Body of pancreas (tissue), 4 donors: ENCODE results near the gene RHOD. TPM values are rescaled to one million over a fixed set of nuclear protein-coding genes. Genes with fewer than 3 reads are reported as not detected.

Source experiments
- ATAC-seq: fragments of 150-250 bp; one replicate; pipeline ENCODE4 v1.9.1; 2016
- DNase-seq, 4 donors: peaks; one replicate each; pipeline ENCODE4 v3.0.0-alpha.2; 2019
- H3K27ac ChIP-seq, 4 donors: fragments of 200-600 bp; sonication (generic); 1 replicate in 3 of 4; 2 replicates in 1 of 4; pipeline versions ENCODE4 v1.5.1 to v1.6.1; 2016 to 2019; ENCODE audit warnings: mild to moderate bottlenecking in 1 of 4, mixed read lengths in 1 of 4, moderate library complexity in 1 of 4
- H3K27me3 ChIP-seq, 2 donors: fragments of 200-600 bp; sonication (generic); one replicate each; pipeline ENCODE4 v1.6.0; 2016; ENCODE audit warnings: mild to moderate bottlenecking in 1 of 2
- H3K36me3 ChIP-seq, 2 donors: fragments of 200-600 bp; sonication (generic); replicated peaks in 1 of 2; 2 replicates each; pipeline ENCODE4 v1.5.1; 2016; ENCODE audit warnings: low read depth in 2 of 2; ENCODE audit not compliant: insufficient read depth in 1 of 2
- H3K4me1 ChIP-seq: fragments of 200-600 bp; sonication (generic); one replicate; pipeline ENCODE4 v1.6.0; 2016
- H3K4me3 ChIP-seq, 2 donors: fragments of 200-600 bp; sonication (generic); 1 replicate in 1 of 2; 2 replicates in 1 of 2; pipeline ENCODE4 v1.5.1; 2016 to 2019
- H3K9me3 ChIP-seq, 3 donors: fragments of 200-600 bp; sonication (generic); 1 replicate in 2 of 3; 2 replicates in 1 of 3; pipeline ENCODE4 v1.5.1; 2016
- POLR2A ChIP-seq, 3 donors: fragments of 450-650 bp; IDR thresholded peaks; one replicate each; pipeline ENCODE4 v1.6.1; 2016; ENCODE audit warnings: antibody characterized with exemption in 3 of 3, mild to moderate bottlenecking in 2 of 3
- WGBS, 2 donors: methylation state at CpG; one replicate each; pipeline ENCODE4 v1.1.5; 2017; 5-methylcytosine and 5-hydroxymethylcytosine counted together
- intact Hi-C: fragments of 100-400 bp; cut with DNase I; formaldehyde crosslinking; loops from one replicate; pipeline ENCODE4 v1.15.1; 2023
- total RNA-seq, 2 donors: library from RNA; depleted of rRNA; stranded (reverse); fragments of >200 nt; gene quantifications; one replicate each; pipeline ENCODE4 v1.1.0, GENCODE V29; 2016
- TF ChIP-seq, protein P1 (sequence below), 7 experiments: fragments of 450-650 bp in 4 of 7; fragments of 200-600 bp in 3 of 7; sonication (generic) in 3 of 7; IDR thresholded peaks; one replicate each; pipeline ENCODE4 v1.5.1; 2016 to 2019; ENCODE audit warnings: antibody characterized with exemption in 7 of 7

Gene RHOD
- total RNA-seq, 2 donors from 2014 or later: 19.1 to 33.5 TPM

DNA sequence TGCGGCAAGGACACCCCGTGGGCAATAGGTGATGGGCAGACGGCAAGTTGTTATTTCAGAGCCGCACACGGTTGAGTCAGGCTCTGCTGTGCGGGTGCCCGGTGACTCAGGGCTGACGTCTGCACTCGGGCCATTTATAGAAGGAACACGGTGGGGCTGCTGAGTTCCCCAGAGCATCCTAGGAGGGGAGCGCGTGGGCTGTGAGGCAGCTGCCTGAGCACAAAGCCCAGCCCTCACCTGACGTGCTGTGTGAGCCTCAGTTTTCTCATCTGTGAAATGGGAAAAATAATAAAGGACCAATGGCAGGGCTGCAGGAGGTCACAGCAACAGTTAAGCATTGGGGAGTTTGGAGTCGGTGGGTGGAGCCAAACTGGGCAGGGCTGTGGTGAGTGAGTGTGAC, 11.3 kb upstream of the RHOD start:
- intact Hi-C loops: no loop called here
- 55% methylated on average over 9 to 14 of the region's 14 CpGs for WGBS, 2 donors
- no peak overlapping the region for H3K27ac ChIP-seq
- H3K9me3 ChIP-seq: no peaks in the 10 kb centered on the region
- ATAC-seq (no peak), DNase-seq (no peak)
- TF ChIP-seq, protein P1, sequence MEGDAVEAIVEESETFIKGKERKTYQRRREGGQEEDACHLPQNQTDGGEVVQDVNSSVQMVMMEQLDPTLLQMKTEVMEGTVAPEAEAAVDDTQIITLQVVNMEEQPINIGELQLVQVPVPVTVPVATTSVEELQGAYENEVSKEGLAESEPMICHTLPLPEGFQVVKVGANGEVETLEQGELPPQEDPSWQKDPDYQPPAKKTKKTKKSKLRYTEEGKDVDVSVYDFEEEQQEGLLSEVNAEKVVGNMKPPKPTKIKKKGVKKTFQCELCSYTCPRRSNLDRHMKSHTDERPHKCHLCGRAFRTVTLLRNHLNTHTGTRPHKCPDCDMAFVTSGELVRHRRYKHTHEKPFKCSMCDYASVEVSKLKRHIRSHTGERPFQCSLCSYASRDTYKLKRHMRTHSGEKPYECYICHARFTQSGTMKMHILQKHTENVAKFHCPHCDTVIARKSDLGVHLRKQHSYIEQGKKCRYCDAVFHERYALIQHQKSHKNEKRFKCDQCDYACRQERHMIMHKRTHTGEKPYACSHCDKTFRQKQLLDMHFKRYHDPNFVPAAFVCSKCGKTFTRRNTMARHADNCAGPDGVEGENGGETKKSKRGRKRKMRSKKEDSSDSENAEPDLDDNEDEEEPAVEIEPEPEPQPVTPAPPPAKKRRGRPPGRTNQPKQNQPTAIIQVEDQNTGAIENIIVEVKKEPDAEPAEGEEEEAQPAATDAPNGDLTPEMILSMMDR (IDR thresholded peaks at IDR 0.05): no peak
- no peak for TF ChIP-seq POLR2A (IDR thresholded peaks at IDR 0.05)
- no peaks in the 10 kb centered on the region for H3K27me3 ChIP-seq
- H3K36me3 ChIP-seq: no peaks in the 10 kb centered on the region
- no peaks in the 10 kb centered on the region for H3K4me1 ChIP-seq
- H3K4me3 ChIP-seq: no peak overlapping the region

GRCh38 chr11:67048515-67049130, 8.0 kb upstream of the RHOD start:
- Histone ChIP-seq H3K9me3 (no peaks in the 10 kb centered on the region), H3K27ac (no peak overlapping the region), H3K4me1 (peaks cover 6% of the 10 kb centered on the region), H3K27me3 (no peaks in the 10 kb centered on the region), H3K4me3 (no peak overlapping the region), H3K36me3 (no peaks in the 10 kb centered on the region)
- no peak for DNase-seq
- TF ChIP-seq, protein P1 (IDR thresholded peaks at IDR 0.05): no peak
- no peak for TF ChIP-seq POLR2A (IDR thresholded peaks at IDR 0.05)
- intact Hi-C loops: no loop called here
- ATAC-seq: no peak
- 88 to 90% methylated on average over 9 to 22 of the region's 22 CpGs for WGBS, 2 donors

DNA sequence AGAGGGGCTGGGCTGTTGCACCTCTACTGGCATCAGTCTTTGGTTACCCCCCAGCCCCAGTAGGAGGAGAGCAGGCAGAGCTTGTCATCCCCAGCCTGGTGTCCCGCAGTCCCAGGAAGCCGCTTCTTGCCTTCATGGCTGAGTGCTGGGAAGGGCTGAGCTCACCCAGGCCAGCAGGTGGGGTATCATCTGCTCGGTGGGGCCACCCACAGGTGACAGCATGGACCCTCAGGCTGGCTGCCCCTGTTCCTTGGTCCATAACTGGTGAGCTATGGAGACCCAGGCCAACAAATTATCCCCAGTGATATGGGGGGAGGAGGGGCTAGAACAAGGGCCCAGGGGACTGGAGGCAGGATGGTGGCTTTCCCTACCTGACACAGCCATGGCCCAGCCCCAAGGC, 6.5 kb upstream of the RHOD start:
- H3K4me3 ChIP-seq: no peak overlapping the region
- no peaks in the 10 kb centered on the region for H3K9me3 ChIP-seq
- H3K4me1 ChIP-seq: peaks cover 21% of the 10 kb centered on the region
- H3K27me3 ChIP-seq: no peaks in the 10 kb centered on the region
- H3K27ac ChIP-seq: no peak overlapping the region
- H3K36me3 ChIP-seq: no peaks in the 10 kb centered on the region
- TF ChIP-seq, protein P1 (IDR thresholded peaks at IDR 0.05): no peak
- no peak for TF ChIP-seq POLR2A (IDR thresholded peaks at IDR 0.05)
- ATAC-seq (no peak), DNase-seq (no peak)
- intact Hi-C loops: no loop called here
- 93 to 100% methylated on average over 1 to 3 of the region's 3 CpGs for WGBS, 2 donors

GRCh38 chr11:67051180-67051893, 5.3 kb upstream of the RHOD start:
- Histone ChIP-seq H3K4me1 (peaks cover 33% of the 10 kb centered on the region), H3K27ac (no peak overlapping the region), H3K36me3 (no peaks in the 10 kb centered on the region), H3K27me3 (no peaks in the 10 kb centered on the region), H3K4me3 (no peak overlapping the region), H3K9me3 (no peaks in the 10 kb centered on the region)
- intact Hi-C loops: no loop called here
- no peak for DNase-seq
- no peak for ATAC-seq
- WGBS, 2 donors: 77 to 84% methylated on average over 9 of the region's 9 CpGs
- TF ChIP-seq, protein P1 (IDR thresholded peaks at IDR 0.05): no peak
- no peak for TF ChIP-seq POLR2A (IDR thresholded peaks at IDR 0.05)
